Right ventricle myocardium inferior (tissue), 1 donor: ENCODE results near the gene GSS. TPM values are rescaled to one million over a fixed set of nuclear protein-coding genes. Genes with fewer than 3 reads are reported as not detected.

Experiments used
- ATAC-seq: fragments of 200-7000 bp; cut with Tn5 transposase; one replicate; pipeline ENCODE4 v1.9.1; 2020; ENCODE audit warnings: mild to moderate bottlenecking, moderate library complexity
- DNase-seq: peaks from one replicate; pipeline ENCODE4 v3.0.0; 2021; ENCODE audit errors: missing footprints
- intact Hi-C: fragments of 100-400 bp; cut with DNase I; formaldehyde crosslinking; loops from one replicate; pipeline ENCODE4 v1.11.0; 2022
- total RNA-seq: library from RNA; stranded (reverse); fragmentation: NEBNext Ultra II Directional; extraction: Animal tissue kit (Norgen Biotek cat#: 25700); gene quantifications from one replicate; pipeline ENCODE4 v1.2.1, GENCODE V29; 2021
- donor health status: DM: no; HTN: yes; CAD: no; lungs with severe emphysema.

GSS gene
- total RNA-seq, 1 donor from 2014 or later = 17.6 TPM

DNA sequence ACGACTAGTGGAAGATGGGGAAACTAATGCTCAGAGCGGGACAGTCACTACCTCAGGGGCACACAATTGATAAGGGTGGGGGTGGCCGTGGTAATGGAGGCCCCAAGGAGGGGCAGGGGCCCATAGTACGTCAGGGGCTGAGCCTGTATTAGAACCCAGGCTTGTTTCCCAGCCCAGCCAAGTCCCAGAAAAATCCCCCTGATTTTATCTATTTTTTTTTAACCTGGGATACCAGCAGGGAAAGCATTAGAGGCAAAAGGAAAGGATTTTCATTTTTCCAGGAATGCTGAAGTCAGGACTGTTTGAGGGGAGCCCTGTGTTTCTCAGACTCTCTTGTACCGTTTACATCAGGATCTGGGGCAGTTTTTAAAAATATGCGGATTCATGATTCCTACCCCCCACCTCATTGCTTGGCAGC is 444 bp upstream of the GSS start:
- intact Hi-C loops = loop anchor here (10.0 kb wide), 1 partner anchor 319 kb away; the partner anchor contains the start of gene MMP24OS
- DNase-seq = no peak
- no peak for ATAC-seq

DNA sequence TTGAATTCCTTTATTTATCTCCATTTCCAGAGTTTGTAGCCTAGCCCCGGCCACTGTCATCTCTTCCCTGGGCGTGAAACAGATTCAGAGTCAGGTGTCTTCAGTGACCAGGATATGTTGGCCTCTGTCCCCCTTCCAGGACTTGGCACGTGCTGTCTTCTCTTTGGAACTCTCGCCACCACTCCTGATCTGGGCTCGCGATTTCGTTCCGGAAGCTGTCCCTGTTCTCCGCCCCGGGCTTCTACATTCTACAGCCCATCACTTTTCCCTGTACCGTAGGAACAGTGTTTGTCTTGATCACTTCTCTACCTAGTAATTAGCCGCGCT is 739 bp downstream of the GSS start:
- intact Hi-C loops = loop anchor here (1.0 to 10.0 kb wide), 2 partner anchors 79 to 320 kb away; partner anchors contain the start of genes ACSS2 and MMP24OS
- no peak for ATAC-seq
- no peak for DNase-seq

DNA sequence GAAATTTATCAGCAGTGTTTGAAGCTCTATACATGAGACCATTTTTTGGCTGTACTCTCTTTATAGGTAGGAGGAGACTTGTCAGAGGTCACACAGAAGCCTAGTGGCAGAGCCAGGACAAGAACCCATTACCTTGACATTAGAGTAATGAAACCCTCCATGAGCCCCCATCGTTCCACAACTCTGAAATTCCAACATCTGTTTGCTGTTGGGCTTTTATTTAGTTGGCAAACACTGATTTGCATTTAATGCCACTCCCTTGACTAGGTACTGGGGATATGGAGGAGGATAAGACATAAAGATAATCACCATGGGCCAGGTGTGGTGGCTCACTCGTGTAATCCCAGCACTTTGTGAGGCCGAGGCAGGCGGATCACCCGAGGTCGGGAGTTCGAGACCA is 1.6 kb downstream of the GSS start:
- intact Hi-C loops = loop anchor here (10.0 kb wide), 1 partner anchor 321 kb away; the partner anchor contains the start of gene MMP24OS
- ATAC-seq (no peak), DNase-seq (no peak)

DNA sequence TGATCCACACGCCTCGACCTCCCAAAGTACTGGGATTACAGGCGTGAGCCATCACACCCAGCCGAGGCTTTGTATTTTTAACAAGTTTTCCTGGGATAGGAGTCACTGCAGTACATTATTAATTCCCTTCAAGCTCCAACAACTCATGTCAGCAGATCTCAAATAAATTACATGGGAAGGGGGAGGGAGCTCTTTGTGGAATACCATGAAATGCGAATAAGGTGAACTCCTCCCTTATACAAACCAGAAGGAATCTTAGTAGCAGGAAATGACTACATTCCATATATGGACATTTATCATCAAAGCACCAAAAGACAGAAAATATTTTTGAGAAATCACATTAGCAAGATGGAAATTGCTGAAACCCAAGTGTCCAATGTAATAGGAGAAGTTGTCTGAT is 2.9 kb downstream of the GSS start:
- intact Hi-C loops = loop anchor here (10.0 kb wide), 1 partner anchor 322 kb away; the partner anchor contains the start of gene MMP24OS
- DNase-seq (no peak), ATAC-seq (no peak)

DNA sequence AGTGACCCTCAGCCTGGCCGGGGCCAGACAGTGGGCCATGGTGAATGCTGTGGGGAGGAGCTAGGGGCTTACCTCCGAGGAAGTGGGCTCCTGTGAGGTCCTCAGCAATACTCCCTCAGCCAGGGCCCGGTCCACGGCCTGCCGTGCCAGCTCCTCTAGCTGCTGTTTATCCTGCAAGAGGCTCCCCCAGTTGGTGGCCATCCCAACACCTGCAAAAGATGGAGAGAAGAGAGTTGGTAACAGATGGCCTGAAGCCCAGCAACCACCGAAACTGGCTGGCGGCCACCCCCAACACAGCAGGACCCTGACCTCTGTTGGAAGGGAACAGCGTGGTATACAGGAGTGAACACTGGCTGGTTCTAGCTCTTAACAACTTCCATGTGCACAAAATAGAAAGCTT is 4.0 kb downstream of the GSS start:
- ATAC-seq (no peak), DNase-seq (peak; percentile 77)
- intact Hi-C loops = loop anchor here (10.0 kb wide), 1 partner anchor 323 kb away; the partner anchor contains the start of gene MMP24OS

GRCh38 chr20:34951252-34951651 is 4.4 kb downstream of the GSS start:
- ATAC-seq = no peak
- no peak for DNase-seq
- intact Hi-C loops = loop anchor here (10.0 kb wide), 1 partner anchor 324 kb away; the partner anchor contains the start of gene MMP24OS

GRCh38 chr20:34949120-34949519 is 6.5 kb downstream of the GSS start:
- ATAC-seq (no peak), DNase-seq (no peak)
- intact Hi-C loops = no loop called here

GRCh38 chr20:34948030-34948429 is 7.6 kb downstream of the GSS start:
- DNase-seq (no peak), ATAC-seq (no peak)
- intact Hi-C loops = no loop called here

- ATAC-seq = no peak
- no peak for DNase-seq
- intact Hi-C loops = no loop called here
These were observed 8.3 kb downstream of the GSS start for GRCh38 chr20:34947336-34947735.

GRCh38 chr20:34946661-34947060 is 8.9 kb downstream of the GSS start:
- ATAC-seq (no peak), DNase-seq (no peak)
- intact Hi-C loops = no loop called here

- no peak for DNase-seq
- intact Hi-C loops = no loop called here
- ATAC-seq = no peak
These were observed 10.1 kb downstream of the GSS start for GRCh38 chr20:34945315-34946077.

GRCh38 chr20:34943808-34944567 is 11.6 kb downstream of the GSS start:
- no peak for ATAC-seq
- intact Hi-C loops = loop anchor here (5.0 kb wide), 1 partner anchor 37 kb away; no protein-coding TSS in a partner anchor
- no peak for DNase-seq

DNA sequence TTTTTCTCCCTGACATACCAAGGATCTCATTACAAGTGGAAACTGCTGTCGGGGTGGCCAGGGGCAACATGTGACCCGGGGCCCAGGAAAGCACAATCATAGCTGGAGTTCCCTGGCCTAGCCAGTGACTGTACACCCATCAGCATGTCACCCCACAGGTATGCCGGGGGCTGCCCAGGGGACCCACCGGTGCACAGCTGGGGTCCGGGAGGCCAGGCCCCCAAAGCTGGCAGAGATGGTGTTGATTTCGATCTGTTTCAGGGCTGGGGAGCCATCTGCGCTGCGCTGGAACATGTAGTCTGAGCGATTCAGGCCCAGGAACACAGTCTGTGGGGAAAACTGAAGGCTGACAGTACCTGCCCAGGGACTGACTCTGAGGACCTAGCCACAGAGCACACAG is 13.3 kb downstream of the GSS start:
- no peak for ATAC-seq
- intact Hi-C loops = loop anchor here (5.0 kb wide), 1 partner anchor 35 kb away; no protein-coding TSS in a partner anchor
- DNase-seq = no peak

DNA sequence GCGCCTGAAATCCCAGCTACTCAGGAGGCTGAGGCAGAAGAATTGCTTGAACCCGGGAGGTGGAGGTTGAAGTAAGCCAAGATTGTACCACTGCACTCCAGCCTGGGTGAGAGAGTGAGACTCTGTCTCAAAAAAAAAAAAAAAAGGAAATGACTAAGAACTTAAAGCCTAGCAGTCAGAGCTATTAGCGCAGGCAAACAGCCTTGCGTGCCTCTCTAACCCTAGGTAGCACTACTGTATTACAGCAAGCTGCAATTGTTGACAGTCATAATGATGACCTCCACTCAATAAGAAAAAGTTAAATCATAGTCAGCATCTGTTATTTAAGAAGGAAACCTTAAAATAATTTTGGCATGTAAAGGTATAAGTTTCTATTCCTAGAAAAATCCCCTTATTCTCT is 14.4 kb downstream of the GSS start:
- intact Hi-C loops = loop anchor here (5.0 kb wide), 1 partner anchor 34 kb away; no protein-coding TSS in a partner anchor
- ATAC-seq (no peak), DNase-seq (no peak)

GRCh38 chr20:34940081-34940481 is 15.5 kb downstream of the GSS start:
- DNase-seq (no peak), ATAC-seq (peak; percentile 81)
- intact Hi-C loops = loop anchor here (5.0 kb wide), 1 partner anchor 33 kb away; no protein-coding TSS in a partner anchor

DNA sequence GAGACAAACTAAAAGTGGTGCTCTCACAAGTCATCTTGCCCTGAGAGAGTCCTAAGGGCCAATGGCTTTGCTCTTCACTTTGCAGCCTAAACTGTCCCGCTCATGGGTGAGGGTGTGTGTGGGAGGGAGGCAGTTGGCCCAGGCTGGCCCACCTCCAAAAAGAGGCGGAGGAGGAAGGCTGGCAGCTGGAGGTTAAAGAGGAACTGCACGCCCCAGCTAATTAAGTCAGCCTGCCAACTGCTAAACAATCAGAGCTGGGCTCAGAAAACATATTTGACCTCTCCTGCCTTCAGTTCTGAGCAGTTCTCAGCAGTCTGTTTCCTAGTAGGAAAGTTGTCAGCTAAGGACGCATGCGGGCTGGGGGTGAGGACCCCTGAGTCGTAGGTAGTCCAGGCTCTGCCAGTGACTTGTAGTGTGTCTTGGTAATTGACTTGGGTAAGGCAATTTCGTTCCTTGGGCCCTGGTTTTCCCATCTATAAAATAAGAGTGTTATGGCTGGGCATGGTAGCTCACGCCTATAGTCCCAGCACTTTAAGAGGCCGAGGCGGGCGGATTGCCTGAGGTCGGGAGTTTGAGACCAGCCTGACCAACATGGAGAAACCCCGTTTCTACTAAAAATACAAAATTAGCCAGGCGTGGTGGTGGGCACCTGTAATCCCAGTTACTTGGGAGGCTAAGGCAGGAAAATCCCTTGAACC is 17.0 kb downstream of the GSS start:
- ATAC-seq (peak; percentile 81), DNase-seq (peak; percentile 84)
- intact Hi-C loops = no loop called here

- no peak for ATAC-seq
- DNase-seq = no peak
- intact Hi-C loops = no loop called here
These were observed 23.8 kb downstream of the GSS start for GRCh38 chr20:34931771-34932170.

GRCh38 chr20:34928411-34928810 is 27.2 kb downstream of the GSS start:
- intact Hi-C loops = no loop called here

DNA sequence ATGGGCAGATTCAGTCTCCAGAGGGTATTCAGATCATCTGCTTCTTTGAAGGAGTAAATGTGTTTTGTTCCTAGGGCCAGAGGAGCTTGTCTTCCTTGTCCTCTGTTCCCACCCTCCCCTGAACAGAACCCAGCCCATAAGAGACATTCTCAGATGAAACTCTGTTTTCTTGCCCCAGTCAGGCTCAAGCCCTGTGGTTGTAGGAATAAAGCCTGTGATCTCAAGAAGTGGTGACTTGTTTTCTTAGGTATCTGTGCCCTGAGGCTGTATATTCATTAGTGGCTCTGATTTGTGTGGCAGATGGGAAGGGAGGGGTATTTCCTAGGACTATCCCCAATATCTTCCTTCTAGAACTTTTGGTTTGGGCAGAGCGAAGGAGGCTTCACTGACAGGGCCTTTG is 27.9 kb downstream of the GSS start:
- intact Hi-C loops = no loop called here
- ATAC-seq = no peak
- DNase-seq = no peak

More at GRCh38 chr20:34928411-34928810, 27.2 kb downstream of the GSS start:
- ATAC-seq = no peak
- DNase-seq = no peak
